ENCODE data around the gene CCT8L2. TPM values are rescaled to one million over a fixed set of nuclear protein-coding genes. Genes with fewer than 3 reads are reported as not detected.
"Not testable (repeated sequence)": the region's sequence is repeated elsewhere in the genome, so short reads cannot be mapped to it uniquely, and the experiment has no call there.

Gene CCT8L2
- polyA plus RNA-seq, 5 donors = not detected

- not testable (repeated sequence) for DNase-seq
Observed at GRCh38 chr22:16599648-16600047, 7.0 kb upstream of the CCT8L2 start.

- not testable (repeated sequence) for DNase-seq
Observed at GRCh38 chr22:16595251-16595650, 2.6 kb upstream of the CCT8L2 start.

DNA sequence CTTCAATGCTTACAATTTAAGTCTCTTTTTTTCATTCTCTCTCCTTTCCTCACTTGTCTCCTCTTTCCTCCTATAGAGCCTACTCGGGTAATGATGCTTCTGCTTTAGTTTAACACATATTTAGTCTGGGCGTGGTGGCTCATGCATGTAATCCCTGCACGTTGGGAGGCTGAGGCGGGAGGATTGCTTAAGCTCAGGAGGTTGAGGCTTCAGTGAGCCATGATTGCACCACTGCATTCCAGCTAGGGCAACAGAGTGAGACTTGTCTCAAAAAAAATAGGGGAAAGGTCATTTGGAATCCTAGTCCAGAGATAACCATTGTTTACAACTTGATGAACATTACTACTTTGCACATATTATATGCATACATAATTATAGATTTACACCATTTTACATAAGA lies 1.4 kb upstream of the CCT8L2 start:
- DNase-seq = no peak

DNA sequence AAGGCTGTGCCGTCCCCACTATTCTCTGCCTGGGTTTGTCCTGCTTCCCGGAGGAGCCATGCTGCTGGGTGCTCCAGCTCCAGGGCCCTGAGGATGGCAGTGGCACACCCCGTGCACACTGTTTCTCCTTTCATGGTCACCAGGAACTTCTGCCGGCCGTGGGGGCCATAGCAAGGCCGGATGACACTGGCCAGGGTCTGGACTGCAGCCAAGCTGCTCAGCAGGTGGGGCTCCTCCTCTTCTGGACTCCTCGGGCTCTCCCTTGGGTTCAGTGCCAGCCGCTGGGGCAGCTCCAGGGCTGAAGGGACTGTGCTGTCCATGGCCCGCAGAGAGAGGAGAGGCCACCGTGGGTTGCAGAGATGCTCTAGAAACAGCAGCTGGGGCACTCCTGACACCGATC lies 379 bp downstream of the CCT8L2 start:
- DNase-seq = not testable (repeated sequence)

DNA sequence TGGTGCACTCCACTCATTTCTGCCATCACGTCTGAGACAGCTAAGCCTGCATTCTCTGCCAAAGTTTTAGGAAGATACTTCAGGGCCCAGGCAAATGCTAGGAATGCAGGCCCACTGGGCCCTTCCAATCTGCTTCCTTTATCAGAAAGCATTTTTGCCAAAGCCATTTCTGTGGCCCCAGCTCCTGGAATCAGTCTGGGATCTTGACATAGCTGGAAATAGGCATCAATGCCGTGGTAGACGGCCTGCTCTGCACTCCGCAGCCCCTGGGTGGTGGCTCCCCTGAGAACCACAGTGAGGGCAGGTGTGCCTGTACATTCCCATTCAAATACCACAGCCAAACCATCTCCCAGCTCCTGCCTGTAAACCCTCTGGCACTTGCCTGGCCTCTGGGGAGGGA lies 1.5 kb downstream of the CCT8L2 start:
- not testable (repeated sequence) for DNase-seq

GRCh38 chr22:16586991-16587390 lies 5.6 kb downstream of the CCT8L2 start:
- no peak for DNase-seq

DNA sequence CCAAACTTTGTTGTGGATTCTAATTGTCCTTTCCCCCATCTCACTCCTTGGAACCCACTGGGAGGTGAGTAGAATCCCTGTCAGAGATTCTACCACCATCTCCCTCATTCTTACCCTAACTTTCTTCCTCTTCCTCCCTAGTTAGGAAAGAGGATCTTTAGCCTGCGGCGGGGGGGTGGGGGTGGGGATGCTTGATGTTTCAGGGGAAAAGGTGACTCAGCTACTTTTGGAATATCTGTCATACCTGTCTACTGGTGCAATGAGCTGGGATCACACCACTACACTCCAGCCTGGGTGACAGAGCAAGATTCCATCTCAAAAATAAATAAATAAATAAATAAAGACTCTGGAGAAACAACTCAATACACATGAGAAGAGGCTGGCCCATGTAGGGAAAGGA lies 6.4 kb downstream of the CCT8L2 start:
- no peak for DNase-seq

DNA sequence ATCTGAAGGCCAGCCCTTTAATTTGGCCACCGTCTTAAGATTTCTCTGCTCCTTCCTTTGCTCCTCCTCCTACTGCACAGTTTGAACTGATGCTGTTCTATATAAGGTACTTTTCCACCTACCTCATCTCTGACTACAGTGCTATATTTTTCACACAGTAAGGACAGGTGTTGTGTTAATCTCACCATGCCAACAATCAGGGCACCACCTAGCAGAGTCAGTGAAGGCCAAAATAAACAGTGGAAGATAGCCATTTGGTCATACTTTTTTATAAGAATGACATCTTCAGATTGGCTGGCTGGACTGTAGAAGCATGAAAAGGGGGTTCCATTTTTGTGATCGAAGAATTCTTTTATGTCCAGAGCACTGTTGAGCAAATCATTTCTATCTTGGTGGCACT lies 11.7 kb downstream of the CCT8L2 start:
- DNase-seq = not testable (repeated sequence)

GRCh38 chr22:16569240-16569834 lies 23.3 kb downstream of the CCT8L2 start:
- DNase-seq = not testable (repeated sequence)

DNA sequence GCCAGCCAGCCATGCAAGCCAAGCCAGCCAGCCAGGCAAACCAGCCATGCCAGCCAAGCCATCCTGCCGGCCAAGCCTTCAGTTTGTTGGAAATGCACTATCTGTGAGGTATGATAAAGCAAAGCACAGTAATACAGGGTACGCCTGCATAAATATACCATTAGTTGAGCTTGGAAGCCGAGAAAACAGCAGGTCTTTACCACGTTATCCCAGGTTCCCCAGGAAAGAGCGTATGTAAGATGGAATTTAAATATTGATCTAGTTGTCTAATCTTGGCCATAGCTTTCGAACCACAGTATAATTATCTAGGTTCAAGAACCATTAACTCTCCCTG lies 24.2 kb downstream of the CCT8L2 start:
- no peak for DNase-seq

GRCh38 chr22:16567617-16568424 lies 24.8 kb downstream of the CCT8L2 start:
- not testable (repeated sequence) for DNase-seq

GRCh38 chr22:16566421-16567151 lies 26.0 kb downstream of the CCT8L2 start:
- not testable (repeated sequence) for DNase-seq

GRCh38 chr22:16565585-16566420 lies 26.8 kb downstream of the CCT8L2 start:
- not testable (repeated sequence) for DNase-seq

DNA sequence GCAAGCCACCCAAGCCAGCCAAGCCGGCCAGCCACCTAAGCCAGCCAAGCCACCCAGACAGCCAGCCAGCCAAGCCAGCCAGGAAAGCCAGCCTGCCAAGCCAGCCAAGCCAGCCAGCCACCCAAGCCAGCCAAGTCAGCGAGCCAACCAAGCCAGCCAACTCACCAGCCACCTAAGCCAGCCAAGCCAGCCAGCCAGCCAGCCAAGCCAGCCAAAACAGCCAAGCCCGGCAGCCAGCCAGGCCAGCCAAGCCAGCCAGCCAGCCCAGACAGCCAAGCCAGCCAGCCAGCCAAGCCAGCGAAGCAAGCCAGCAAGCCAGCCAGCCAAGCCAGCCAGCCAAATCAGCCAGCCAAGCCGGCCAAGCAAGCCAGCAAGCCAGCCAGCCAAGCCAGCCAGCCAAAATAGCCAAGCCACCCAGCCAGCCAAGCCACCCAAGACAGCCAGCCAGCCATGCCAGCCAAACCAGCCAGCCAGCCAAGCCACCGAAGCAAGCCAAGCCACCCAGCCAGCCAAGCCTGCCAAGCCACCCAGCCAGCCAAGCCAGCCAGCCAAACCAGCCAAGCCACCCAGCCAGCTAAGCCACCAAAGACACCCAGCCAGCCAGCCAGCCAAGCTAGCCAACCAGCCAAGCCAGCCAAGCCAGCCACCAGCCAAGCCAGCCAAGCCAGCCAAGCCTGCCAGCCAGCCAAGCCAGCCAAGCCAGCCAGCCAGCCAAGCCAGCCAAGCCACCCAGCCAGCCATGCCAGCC lies 27.6 kb downstream of the CCT8L2 start:
- DNase-seq = not testable (repeated sequence)

DNA sequence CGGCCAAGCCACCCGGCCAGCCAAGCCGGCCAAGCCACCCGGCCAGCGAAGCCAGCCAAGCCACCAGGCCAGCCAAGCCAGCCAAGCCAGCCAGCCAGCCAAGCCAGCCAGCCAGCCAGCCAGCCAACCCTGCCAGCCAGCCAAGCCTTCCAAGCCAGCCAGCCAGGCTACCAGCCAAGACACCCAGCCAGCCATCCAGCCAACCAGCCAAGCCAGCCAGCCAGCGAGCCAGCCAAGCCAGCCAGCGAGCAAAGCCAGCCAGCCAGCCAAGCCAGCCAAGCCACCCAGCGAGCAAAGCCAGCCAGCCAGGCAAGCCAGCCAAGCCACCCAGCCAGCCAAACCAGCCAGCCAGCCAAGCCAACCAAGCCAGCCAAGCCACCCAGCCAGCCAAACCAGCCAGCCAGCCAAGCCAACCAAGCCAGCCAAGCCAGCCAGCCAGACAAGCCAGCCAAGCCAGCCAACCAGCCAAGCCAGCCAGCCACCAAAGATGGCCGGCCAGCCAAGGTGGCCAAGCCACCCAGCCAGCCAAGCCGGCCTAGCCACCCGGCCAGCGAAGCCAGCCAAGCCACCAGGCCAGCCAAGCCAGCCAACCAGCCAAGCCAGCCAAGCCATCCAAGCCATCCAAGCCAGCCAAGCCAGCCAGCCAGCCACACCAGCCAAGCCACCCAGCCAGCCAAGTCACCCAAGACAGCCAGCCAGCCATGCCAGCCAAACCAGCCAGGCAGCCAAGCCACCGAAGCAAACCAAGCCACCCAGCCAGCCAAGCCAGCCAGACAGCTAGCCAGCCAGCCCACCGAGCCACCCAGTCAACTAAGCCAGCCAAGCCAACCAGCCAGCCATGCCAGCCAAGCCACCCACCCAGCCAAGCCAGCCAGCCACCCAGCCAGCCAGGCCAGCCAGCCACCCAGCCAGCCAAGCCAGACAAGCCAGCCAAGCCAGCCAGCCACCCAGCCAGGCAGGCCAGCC lies 28.8 kb downstream of the CCT8L2 start:
- DNase-seq = no peak

GRCh38 chr22:16562711-16563554 lies 29.7 kb downstream of the CCT8L2 start:
- DNase-seq = no peak

GRCh38 chr22:16561093-16561658 lies 31.4 kb downstream of the CCT8L2 start:
- not testable (repeated sequence) for DNase-seq

DNA sequence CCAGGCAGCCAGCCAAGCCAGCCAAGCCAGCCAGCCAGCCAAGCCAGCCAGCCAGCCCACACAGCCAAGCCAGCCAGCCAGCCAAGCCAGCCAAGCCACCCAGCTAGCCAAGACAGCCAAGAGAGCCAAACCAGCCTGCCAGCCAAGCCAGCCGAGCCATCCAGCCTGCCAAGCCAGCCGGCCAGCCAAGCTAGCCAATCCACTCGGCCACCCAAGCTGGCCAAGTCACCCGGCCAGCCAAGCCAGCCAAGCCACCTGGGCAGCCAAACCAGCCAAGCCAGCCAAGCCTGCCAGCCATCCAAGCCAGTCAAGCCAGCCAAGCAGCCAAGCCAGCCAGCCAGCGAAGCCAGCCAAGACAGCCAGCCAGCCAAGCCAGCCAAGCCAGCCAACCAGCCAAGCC lies 32.0 kb downstream of the CCT8L2 start:
- DNase-seq = not testable (repeated sequence)

GRCh38 chr22:16559996-16560395 lies 32.6 kb downstream of the CCT8L2 start:
- not testable (repeated sequence) for DNase-seq

Data from right lung (tissue), 5 donors.